Neural cell (in vitro differentiated cells): ENCODE results near the gene PTPN1.

Experiments
- CTCF ChIP-seq: fragments of 450-650 bp; IDR thresholded peaks from 2 replicates; pipeline ENCODE4 v1.5.1; 2014; ENCODE audit warnings: antibody characterized with exemption, mild to moderate bottlenecking, moderate library complexity; ENCODE audit not compliant: poor library complexity, severe bottlenecking
- EP300 ChIP-seq: fragments of 450-650 bp; conservative IDR thresholded peaks from 2 replicates; pipeline ENCODE4 v1.6.1; 2014; ENCODE audit warnings: antibody characterized with exemption, mild to moderate bottlenecking, moderate library complexity; ENCODE audit not compliant: poor library complexity, severe bottlenecking
- EZH2 ChIP-seq: fragments of 200-600, 300-800 bp; shearing (Covaris generic), sonication (generic); IDR thresholded peaks from 2 replicates; pipeline ENCODE4 v1.6.1; 2014; ENCODE audit warnings: antibody characterized with exemption, low read length, borderline replicate concordance, mild to moderate bottlenecking; ENCODE audit not compliant: insufficient read depth, poor library complexity, severe bottlenecking
- MXI1 ChIP-seq: fragments of 450-650 bp; conservative IDR thresholded peaks from 2 replicates; pipeline ENCODE4 v1.6.1; 2014; ENCODE audit warnings: antibody characterized with exemption, mild to moderate bottlenecking; ENCODE audit not compliant: poor library complexity, severe bottlenecking
- POLR2AphosphoS5 ChIP-seq: IDR thresholded peaks from 2 replicates; pipeline ENCODE4 v1.6.1; 2012
- RAD21 ChIP-seq: fragments of 450-650 bp; conservative IDR thresholded peaks from 2 replicates; pipeline ENCODE4 v1.6.1; 2014; ENCODE audit warnings: antibody characterized with exemption, mild to moderate bottlenecking, moderate library complexity
- REST ChIP-seq: IDR thresholded peaks from 2 replicates; pipeline ENCODE4 v1.6.1; 2012; ENCODE audit warnings: borderline replicate concordance
- SMC3 ChIP-seq: fragments of 450-650 bp; conservative IDR thresholded peaks from 2 replicates; pipeline ENCODE4 v1.6.1; 2014; ENCODE audit warnings: antibody characterized with exemption, mild to moderate bottlenecking, moderate library complexity; ENCODE audit not compliant: poor library complexity
- TAF1 ChIP-seq: IDR thresholded peaks from 2 replicates; pipeline ENCODE4 v1.6.1; 2012; ENCODE audit warnings: low read depth

- TF ChIP-seq CTCF (no peak), MXI1 (no peak), EZH2 (no peak), TAF1 (no peak), RAD21 (no peak), EP300 (no peak), POLR2AphosphoS5 (no peak), REST (no peak), SMC3 (no peak)
Measured at GRCh38 chr20:50580842-50581544, 70.8 kb downstream of the PTPN1 start.
